GM23338 (cell line): ENCODE results near the gene UBASH3B. TPM values are rescaled to one million over a fixed set of nuclear protein-coding genes. Genes with fewer than 3 reads are reported as not detected.

Source experiments
- ATAC-seq: fragments of 200-7000 bp; cut with Tn5 transposase; 3 replicates; pipeline ENCODE4 v1.9.1; 2020
- DNase-seq: peaks from one replicate; pipeline ENCODE4 v3.0.0-alpha.2; 2015; ENCODE audit warnings: low spot score
- H2AFZ ChIP-seq: fragments of 200-600 bp; sonication (generic); 2 replicates; pipeline ENCODE4 v1.8.0; 2016; ENCODE audit warnings: antibody characterized with exemption, mild to moderate bottlenecking, moderate library complexity
- H3F3A ChIP-seq: fragments of 200-600 bp; sonication (generic); replicated peaks from 2 replicates; pipeline ENCODE4 v1.8.0; 2017; ENCODE audit warnings: antibody characterized with exemption, mixed run types, low read depth
- H3K27ac ChIP-seq: fragments of 200-600 bp; sonication (generic); 2 replicates; pipeline ENCODE4 v1.6.1; 2016; ENCODE audit warnings: low read depth
- H3K27me3 ChIP-seq: fragments of 200-600 bp; sonication (generic); 2 replicates; pipeline ENCODE4 v1.8.0; 2016; ENCODE audit warnings: mild to moderate bottlenecking, mixed run types, moderate library complexity; ENCODE audit not compliant: insufficient read depth
- H3K36me3 ChIP-seq: fragments of 200-600 bp; sonication (generic); 2 replicates; pipeline ENCODE4 v1.8.0; 2016; ENCODE audit warnings: mild to moderate bottlenecking; ENCODE audit not compliant: insufficient read depth
- H3K4me1 ChIP-seq: fragments of 200-600 bp; sonication (generic); 2 replicates; pipeline ENCODE4 v1.8.0; 2016; ENCODE audit warnings: mild to moderate bottlenecking, moderate library complexity; ENCODE audit not compliant: insufficient read depth
- H3K4me2 ChIP-seq: fragments of 200-600 bp; sonication (generic); 2 replicates; pipeline ENCODE4 v1.7.1; 2017; ENCODE audit warnings: mixed run types
- H3K4me3 ChIP-seq: fragments of 200-600 bp; sonication (generic); 2 replicates; pipeline ENCODE4 v1.6.1; 2016; ENCODE audit warnings: mixed run types
- H3K79me2 ChIP-seq: fragments of 200-600 bp; sonication (generic); replicated peaks from 2 replicates; pipeline ENCODE4 v1.8.0; 2017; ENCODE audit warnings: mild to moderate bottlenecking; ENCODE audit not compliant: insufficient read depth
- H3K9me2 ChIP-seq: fragments of 200-600 bp; sonication (generic); 2 replicates; pipeline ENCODE4 v1.8.0; 2017; ENCODE audit not compliant: insufficient read depth
- H4K20me1 ChIP-seq: fragments of 200-600 bp; sonication (generic); replicated peaks from 2 replicates; pipeline ENCODE4 v1.8.0; 2017; ENCODE audit warnings: mild to moderate bottlenecking; ENCODE audit not compliant: insufficient read depth
- H3K27ac Mint-ChIP-seq: 2 replicates; pipeline ENCODE4 v1.8.0; 2020; ENCODE audit warnings: inconsistent platforms, mild to moderate bottlenecking, moderate library complexity, mixed read lengths
- H3K27me3 Mint-ChIP-seq: 3 replicates; pipeline ENCODE4 v1.8.0; 2022; ENCODE audit warnings: low read depth, mild to moderate bottlenecking, moderate library complexity, mixed read lengths, inconsistent platforms; ENCODE audit not compliant: insufficient read depth, poor library complexity
- H3K36me3 Mint-ChIP-seq: 3 replicates; pipeline ENCODE4 v1.8.0; 2021; ENCODE audit warnings: low read depth, mild to moderate bottlenecking, inconsistent platforms, moderate library complexity, mixed read lengths
- H3K4me1 Mint-ChIP-seq: 3 replicates; pipeline ENCODE4 v1.8.0; 2020; ENCODE audit warnings: mild to moderate bottlenecking, inconsistent platforms, mixed read lengths
- H3K4me3 Mint-ChIP-seq: 3 replicates; pipeline ENCODE4 v1.8.0; 2021; ENCODE audit warnings: moderate library complexity, mild to moderate bottlenecking, inconsistent platforms, mixed read lengths
- H3K9me3 Mint-ChIP-seq: 3 replicates; pipeline ENCODE4 v1.8.0; 2020; ENCODE audit warnings: moderate library complexity, mild to moderate bottlenecking, inconsistent platforms, mixed read lengths
- CREB1 ChIP-seq: fragments of 250-450 bp; sonication (Bioruptor Pico); IDR thresholded peaks from 2 replicates; pipeline ENCODE4 v1.5.0; 2020; ENCODE audit warnings: low read depth, mild to moderate bottlenecking, moderate library complexity
- ETS1 ChIP-seq: IDR thresholded peaks from 2 replicates; pipeline ENCODE4 v1.6.1; 2016; ENCODE audit warnings: antibody characterized with exemption
- EZH2phosphoT487 ChIP-seq: fragments of 200-600 bp; sonication (generic); IDR thresholded peaks from one replicate; pipeline ENCODE4 v1.8.1; 2018; ENCODE audit warnings: antibody characterized with exemption; ENCODE audit not compliant: unreplicated experiment
- JUNB ChIP-seq: IDR thresholded peaks from one replicate; pipeline ENCODE4 v1.6.1; 2016; ENCODE audit warnings: antibody characterized with exemption; ENCODE audit not compliant: unreplicated experiment
- NANOG ChIP-seq: IDR thresholded peaks from 2 replicates; pipeline ENCODE4 v1.6.1; 2016; ENCODE audit warnings: antibody characterized with exemption, borderline replicate concordance
- POLR2AphosphoS5 ChIP-seq: IDR thresholded peaks from 2 replicates; pipeline ENCODE4 v1.6.1; 2016; ENCODE audit warnings: antibody characterized with exemption, low read depth
- ZNF331 ChIP-seq: fragments of 250-450 bp; sonication (Bioruptor Pico); IDR thresholded peaks from 2 replicates; pipeline ENCODE4 v1.5.0; 2020; ENCODE audit warnings: low read depth, mild to moderate bottlenecking, moderate library complexity
- polyA plus RNA-seq: library from polyadenylated mRNA; unstranded; fragments of >200 nt; fragmentation: Nextera tagmentation; extraction: Ambion mirVana; gene quantifications from 2 replicates; pipeline ENCODE4 v1.2.1, GENCODE V29; 2016
- total RNA-seq: library from RNA; depleted of rRNA; stranded (reverse); fragments of >200 nt; shearing (Covaris generic); gene quantifications from 2 replicates; pipeline ENCODE4 v1.2.3, GENCODE V29; 2014
- TF ChIP-seq, protein P1 (sequence below), 2 experiments: fragments of 200-600 bp in 1 of 2; sonication (generic) in 1 of 2; conservative IDR thresholded peaks; 2 replicates each; pipeline versions ENCODE4 v1.5.1 to v1.6.1; 2016 to 2017; ENCODE audit warnings: antibody characterized with exemption in 2 of 2, low read depth in 2 of 2, mild to moderate bottlenecking in 2 of 2, moderate library complexity in 1 of 2
- TF ChIP-seq, protein P2 (sequence below): fragments of 250-450 bp; sonication (Bioruptor Pico); IDR thresholded peaks from 2 replicates; pipeline ENCODE4 v1.5.0; 2020; ENCODE audit warnings: mild to moderate bottlenecking, moderate library complexity
- TF ChIP-seq, protein P3 (sequence below): IDR thresholded peaks from one replicate; pipeline ENCODE4 v1.6.1; 2018; ENCODE audit warnings: antibody characterized with exemption; ENCODE audit not compliant: unreplicated experiment

Gene UBASH3B
- total and polyA plus RNA-seq, 2 experiments from 2014 or later, result 2.1 to 12.0 TPM

DNA sequence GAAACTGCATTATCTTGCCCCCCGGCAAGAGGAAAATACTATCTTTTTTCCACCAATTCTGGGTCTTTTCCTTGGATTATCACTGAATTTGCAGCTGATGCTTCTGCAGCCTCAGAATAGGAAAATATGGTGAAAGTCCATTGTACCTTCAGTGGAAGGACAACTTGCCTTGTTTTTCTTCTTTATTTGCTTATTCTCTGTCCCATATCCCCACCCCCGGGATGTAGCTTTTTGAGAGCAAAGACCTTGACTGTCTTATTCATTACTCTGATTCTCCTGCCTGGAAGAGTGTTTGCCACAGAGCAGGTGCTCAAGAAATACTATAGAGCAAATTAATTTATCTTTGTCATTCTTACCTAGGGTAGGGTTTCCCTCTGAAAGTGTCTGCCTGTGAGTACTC lies 29.5 kb downstream of the UBASH3B start (continued):
- TF ChIP-seq, protein P1, sequence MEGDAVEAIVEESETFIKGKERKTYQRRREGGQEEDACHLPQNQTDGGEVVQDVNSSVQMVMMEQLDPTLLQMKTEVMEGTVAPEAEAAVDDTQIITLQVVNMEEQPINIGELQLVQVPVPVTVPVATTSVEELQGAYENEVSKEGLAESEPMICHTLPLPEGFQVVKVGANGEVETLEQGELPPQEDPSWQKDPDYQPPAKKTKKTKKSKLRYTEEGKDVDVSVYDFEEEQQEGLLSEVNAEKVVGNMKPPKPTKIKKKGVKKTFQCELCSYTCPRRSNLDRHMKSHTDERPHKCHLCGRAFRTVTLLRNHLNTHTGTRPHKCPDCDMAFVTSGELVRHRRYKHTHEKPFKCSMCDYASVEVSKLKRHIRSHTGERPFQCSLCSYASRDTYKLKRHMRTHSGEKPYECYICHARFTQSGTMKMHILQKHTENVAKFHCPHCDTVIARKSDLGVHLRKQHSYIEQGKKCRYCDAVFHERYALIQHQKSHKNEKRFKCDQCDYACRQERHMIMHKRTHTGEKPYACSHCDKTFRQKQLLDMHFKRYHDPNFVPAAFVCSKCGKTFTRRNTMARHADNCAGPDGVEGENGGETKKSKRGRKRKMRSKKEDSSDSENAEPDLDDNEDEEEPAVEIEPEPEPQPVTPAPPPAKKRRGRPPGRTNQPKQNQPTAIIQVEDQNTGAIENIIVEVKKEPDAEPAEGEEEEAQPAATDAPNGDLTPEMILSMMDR (conservative IDR thresholded peaks at IDR 0.05; ENCODE audit: low read depth in 2 of 2), result no peak

DNA sequence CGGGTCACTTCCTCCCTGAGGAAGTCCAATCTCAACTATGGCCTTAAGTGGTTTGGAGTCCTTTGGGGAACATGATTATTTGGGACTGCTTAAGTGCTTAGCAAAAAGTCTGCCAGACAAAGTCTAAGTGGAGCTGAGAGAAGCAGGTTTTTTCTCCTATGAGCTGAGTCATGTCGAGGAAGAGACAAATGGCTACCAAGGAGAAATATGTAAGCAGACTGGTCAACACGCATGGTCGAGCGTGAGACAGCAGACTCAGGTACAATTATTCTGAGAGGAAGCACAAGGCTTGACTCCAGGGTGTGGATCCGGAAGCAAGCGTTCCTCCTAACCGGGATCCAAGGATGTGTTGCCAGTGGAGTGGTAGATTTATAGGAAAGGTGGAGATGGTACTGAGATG lies 30.6 kb downstream of the UBASH3B start:
- Mint-ChIP-seq H3K9me3 (no peaks in the 10 kb centered on the region), H3K27me3 (no peaks in the 10 kb centered on the region), H3K27ac (no peak overlapping the region; the same call in 1 of the 2 replicates), H3K36me3 (no peaks in the 10 kb centered on the region), H3K4me3 (no peak overlapping the region), H3K4me1 (peaks cover 9% of the 10 kb centered on the region; the same call in 2 of the 3 replicates)
- H2AFZ ChIP-seq, result no peak overlapping the region
- peaks cover 3% of the 10 kb centered on the region; the same call in 1 of the 2 replicates for H3K4me1 ChIP-seq
- H3K9me2 ChIP-seq, result no peaks in the 10 kb centered on the region
- ATAC-seq, result no peak
- no peak overlapping the region for H3K27ac ChIP-seq
- no peaks in the 10 kb centered on the region for H3K27me3 ChIP-seq
- no peaks in the 10 kb centered on the region for H3K36me3 ChIP-seq
- H3K4me2 ChIP-seq, result no peak overlapping the region
- no peak overlapping the region for H3K4me3 ChIP-seq
- H3F3A ChIP-seq, result no peaks in the 10 kb centered on the region
- no peaks in the 10 kb centered on the region for H4K20me1 ChIP-seq
- no peak for DNase-seq
- H3K79me2 ChIP-seq, result no peaks in the 10 kb centered on the region; the same call in 1 of the 2 replicates
- TF ChIP-seq CREB1 (no peak), POLR2AphosphoS5 (no peak), ETS1 (no peak), EZH2phosphoT487 (no peak), NANOG (no peak), JUNB (no peak), ZNF331 (no peak)
- TF ChIP-seq, protein P2, sequence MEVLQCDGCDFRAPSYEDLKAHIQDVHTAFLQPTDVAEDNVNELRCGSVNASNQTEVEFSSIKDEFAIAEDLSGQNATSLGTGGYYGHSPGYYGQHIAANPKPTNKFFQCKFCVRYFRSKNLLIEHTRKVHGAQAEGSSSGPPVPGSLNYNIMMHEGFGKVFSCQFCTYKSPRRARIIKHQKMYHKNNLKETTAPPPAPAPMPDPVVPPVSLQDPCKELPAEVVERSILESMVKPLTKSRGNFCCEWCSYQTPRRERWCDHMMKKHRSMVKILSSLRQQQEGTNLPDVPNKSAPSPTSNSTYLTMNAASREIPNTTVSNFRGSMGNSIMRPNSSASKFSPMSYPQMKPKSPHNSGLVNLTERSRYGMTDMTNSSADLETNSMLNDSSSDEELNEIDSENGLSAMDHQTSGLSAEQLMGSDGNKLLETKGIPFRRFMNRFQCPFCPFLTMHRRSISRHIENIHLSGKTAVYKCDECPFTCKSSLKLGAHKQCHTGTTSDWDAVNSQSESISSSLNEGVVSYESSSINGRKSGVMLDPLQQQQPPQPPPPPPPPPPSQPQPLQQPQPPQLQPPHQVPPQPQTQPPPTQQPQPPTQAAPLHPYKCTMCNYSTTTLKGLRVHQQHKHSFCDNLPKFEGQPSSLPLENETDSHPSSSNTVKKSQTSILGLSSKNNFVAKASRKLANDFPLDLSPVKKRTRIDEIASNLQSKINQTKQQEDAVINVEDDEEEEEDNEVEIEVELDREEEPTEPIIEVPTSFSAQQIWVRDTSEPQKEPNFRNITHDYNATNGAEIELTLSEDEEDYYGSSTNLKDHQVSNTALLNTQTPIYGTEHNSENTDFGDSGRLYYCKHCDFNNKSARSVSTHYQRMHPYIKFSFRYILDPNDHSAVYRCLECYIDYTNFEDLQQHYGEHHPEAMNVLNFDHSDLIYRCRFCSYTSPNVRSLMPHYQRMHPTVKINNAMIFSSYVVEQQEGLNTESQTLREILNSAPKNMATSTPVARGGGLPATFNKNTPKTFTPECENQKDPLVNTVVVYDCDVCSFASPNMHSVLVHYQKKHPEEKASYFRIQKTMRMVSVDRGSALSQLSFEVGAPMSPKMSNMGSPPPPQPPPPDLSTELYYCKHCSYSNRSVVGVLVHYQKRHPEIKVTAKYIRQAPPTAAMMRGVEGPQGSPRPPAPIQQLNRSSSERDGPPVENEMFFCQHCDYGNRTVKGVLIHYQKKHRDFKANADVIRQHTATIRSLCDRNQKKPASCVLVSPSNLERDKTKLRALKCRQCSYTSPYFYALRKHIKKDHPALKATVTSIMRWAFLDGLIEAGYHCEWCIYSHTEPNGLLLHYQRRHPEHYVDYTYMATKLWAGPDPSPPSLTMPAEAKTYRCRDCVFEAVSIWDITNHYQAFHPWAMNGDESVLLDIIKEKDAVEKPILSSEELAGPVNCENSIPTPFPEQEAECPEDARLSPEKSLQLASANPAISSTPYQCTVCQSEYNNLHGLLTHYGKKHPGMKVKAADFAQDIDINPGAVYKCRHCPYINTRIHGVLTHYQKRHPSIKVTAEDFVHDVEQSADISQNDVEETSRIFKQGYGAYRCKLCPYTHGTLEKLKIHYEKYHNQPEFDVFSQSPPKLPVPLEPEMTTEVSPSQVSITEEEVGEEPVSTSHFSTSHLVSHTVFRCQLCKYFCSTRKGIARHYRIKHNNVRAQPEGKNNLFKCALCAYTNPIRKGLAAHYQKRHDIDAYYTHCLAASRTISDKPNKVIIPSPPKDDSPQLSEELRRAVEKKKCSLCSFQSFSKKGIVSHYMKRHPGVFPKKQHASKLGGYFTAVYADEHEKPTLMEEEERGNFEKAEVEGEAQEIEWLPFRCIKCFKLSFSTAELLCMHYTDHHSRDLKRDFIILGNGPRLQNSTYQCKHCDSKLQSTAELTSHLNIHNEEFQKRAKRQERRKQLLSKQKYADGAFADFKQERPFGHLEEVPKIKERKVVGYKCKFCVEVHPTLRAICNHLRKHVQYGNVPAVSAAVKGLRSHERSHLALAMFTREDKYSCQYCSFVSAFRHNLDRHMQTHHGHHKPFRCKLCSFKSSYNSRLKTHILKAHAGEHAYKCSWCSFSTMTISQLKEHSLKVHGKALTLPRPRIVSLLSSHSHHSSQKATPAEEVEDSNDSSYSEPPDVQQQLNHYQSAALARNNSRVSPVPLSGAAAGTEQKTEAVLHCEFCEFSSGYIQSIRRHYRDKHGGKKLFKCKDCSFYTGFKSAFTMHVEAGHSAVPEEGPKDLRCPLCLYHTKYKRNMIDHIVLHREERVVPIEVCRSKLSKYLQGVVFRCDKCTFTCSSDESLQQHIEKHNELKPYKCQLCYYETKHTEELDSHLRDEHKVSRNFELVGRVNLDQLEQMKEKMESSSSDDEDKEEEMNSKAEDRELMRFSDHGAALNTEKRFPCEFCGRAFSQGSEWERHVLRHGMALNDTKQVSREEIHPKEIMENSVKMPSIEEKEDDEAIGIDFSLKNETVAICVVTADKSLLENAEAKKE (CRISPR knock-in tag), result no peak
- TF ChIP-seq, protein P1 (conservative IDR thresholded peaks at IDR 0.05; ENCODE audit: low read depth in 2 of 2), result no peak
- TF ChIP-seq, protein P3, sequence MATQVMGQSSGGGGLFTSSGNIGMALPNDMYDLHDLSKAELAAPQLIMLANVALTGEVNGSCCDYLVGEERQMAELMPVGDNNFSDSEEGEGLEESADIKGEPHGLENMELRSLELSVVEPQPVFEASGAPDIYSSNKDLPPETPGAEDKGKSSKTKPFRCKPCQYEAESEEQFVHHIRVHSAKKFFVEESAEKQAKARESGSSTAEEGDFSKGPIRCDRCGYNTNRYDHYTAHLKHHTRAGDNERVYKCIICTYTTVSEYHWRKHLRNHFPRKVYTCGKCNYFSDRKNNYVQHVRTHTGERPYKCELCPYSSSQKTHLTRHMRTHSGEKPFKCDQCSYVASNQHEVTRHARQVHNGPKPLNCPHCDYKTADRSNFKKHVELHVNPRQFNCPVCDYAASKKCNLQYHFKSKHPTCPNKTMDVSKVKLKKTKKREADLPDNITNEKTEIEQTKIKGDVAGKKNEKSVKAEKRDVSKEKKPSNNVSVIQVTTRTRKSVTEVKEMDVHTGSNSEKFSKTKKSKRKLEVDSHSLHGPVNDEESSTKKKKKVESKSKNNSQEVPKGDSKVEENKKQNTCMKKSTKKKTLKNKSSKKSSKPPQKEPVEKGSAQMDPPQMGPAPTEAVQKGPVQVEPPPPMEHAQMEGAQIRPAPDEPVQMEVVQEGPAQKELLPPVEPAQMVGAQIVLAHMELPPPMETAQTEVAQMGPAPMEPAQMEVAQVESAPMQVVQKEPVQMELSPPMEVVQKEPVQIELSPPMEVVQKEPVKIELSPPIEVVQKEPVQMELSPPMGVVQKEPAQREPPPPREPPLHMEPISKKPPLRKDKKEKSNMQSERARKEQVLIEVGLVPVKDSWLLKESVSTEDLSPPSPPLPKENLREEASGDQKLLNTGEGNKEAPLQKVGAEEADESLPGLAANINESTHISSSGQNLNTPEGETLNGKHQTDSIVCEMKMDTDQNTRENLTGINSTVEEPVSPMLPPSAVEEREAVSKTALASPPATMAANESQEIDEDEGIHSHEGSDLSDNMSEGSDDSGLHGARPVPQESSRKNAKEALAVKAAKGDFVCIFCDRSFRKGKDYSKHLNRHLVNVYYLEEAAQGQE, result no peak
